C4-2B (cell line): ENCODE data around the gene GLB1L3.

ENCODE experiments used
- CTCF ChIP-seq: fragments of 450-650 bp; conservative IDR thresholded peaks from 2 replicates; pipeline ENCODE4 v1.5.1; 2017; ENCODE audit warnings: mild to moderate bottlenecking
- ZFX ChIP-seq: fragments of 450-650 bp; IDR thresholded peaks from 2 replicates; pipeline ENCODE4 v1.6.1; 2017

GRCh38 chr11:134337051-134337450 lies 60.9 kb downstream of the GLB1L3 start:
- TF ChIP-seq CTCF (no peak), ZFX (no peak)
